Transverse colon (tissue), 4 donors: ENCODE data around the gene KLHL12. TPM values are rescaled to one million over a fixed set of nuclear protein-coding genes. Genes with fewer than 3 reads are reported as not detected.

ENCODE experiments used
- DNase-seq: peaks from one replicate; pipeline ENCODE4 v3.0.0-alpha.2; 2019
- H3K27ac ChIP-seq, 4 donors: fragments of 200-600 bp; sonication (generic); 2 replicates each; pipeline ENCODE4 v1.5.1; 2016 to 2018; ENCODE audit warnings: inconsistent platforms in 4 of 4
- H3K27me3 ChIP-seq: fragments of 200-600 bp; sonication (generic); 2 replicates; pipeline ENCODE4 v1.5.1; 2017; ENCODE audit warnings: inconsistent platforms
- H3K36me3 ChIP-seq, 4 donors: fragments of 200-600 bp; sonication (generic); 2 replicates each; pipeline ENCODE4 v1.5.1; 2017 to 2019; ENCODE audit warnings: inconsistent platforms in 4 of 4
- H3K4me1 ChIP-seq, 4 donors: fragments of 200-600 bp; sonication (generic); 2 replicates each; pipeline ENCODE4 v1.5.1; 2017 to 2020; ENCODE audit warnings: inconsistent platforms in 4 of 4
- H3K4me3 ChIP-seq, 4 donors: fragments of 200-600 bp; sonication (generic); 1 replicate in 1 of 4; 2 replicates in 3 of 4; pipeline versions ENCODE4 v1.5.1 to v1.6.1; 2017 to 2019; ENCODE audit warnings: inconsistent platforms in 4 of 4
- H3K9me3 ChIP-seq, 2 donors: fragments of 200-600 bp; sonication (generic); 2 replicates each; pipeline ENCODE4 v1.5.1; 2017 to 2019; ENCODE audit warnings: inconsistent platforms in 2 of 2
- CTCF ChIP-seq, 5 experiments: fragments of 200-600 bp in 3 of 5; fragments of 450-650 bp in 2 of 5; sonication (generic) in 3 of 5; IDR thresholded peaks; 1 replicate in 2 of 5; 2 replicates in 3 of 5; pipeline ENCODE4 v1.5.1; 2016 to 2017; ENCODE audit warnings: antibody characterized with exemption in 5 of 5, inconsistent platforms in 3 of 5, mild to moderate bottlenecking in 2 of 5, moderate library complexity in 1 of 5
- EP300 ChIP-seq: sonication (generic); formaldehyde crosslinking; IDR thresholded peaks from one replicate; pipeline ENCODE4 v1.6.1; 2017; ENCODE audit warnings: antibody characterized with exemption, low read depth
- POLR2A ChIP-seq: fragments of 450-650 bp; IDR thresholded peaks from one replicate; pipeline ENCODE4 v1.6.1; 2016; ENCODE audit warnings: antibody characterized with exemption, mild to moderate bottlenecking, moderate library complexity
- POLR2AphosphoS5 ChIP-seq, 3 donors: sonication (generic); formaldehyde crosslinking; IDR thresholded peaks; one replicate each; pipeline ENCODE4 v1.6.1; 2016; ENCODE audit warnings: antibody characterized with exemption in 3 of 3
- WGBS, 2 donors: methylation state at CpG; one replicate each; pipeline ENCODE4 v1.1.5; 2018; ENCODE audit warnings: low coverage in 1 of 2; 5-methylcytosine and 5-hydroxymethylcytosine counted together
- in situ Hi-C, 4 donors: fragments of 200-750 bp; cut with MboI; loops; one replicate each; pipeline versions ENCODE4 v1.15.0 to v1.15.1; 2017; ENCODE audit warnings: low sequenced_read_pairs in 3 of 4, low pct_ligation_motif_present in 1 of 4, low pct_unique_long_range_greater_than_20kb in 1 of 4
- intact Hi-C: fragments of 100-400 bp; cut with DNase I; formaldehyde crosslinking; loops from one replicate; pipeline ENCODE4 v1.15.1; 2023; ENCODE audit warnings: low total_unique reads
- total RNA-seq, 4 donors: library from RNA; depleted of rRNA; stranded (reverse); fragments of >200 nt; gene quantifications; one replicate each; pipeline ENCODE4 v1.1.0, GENCODE V29; 2016

Gene KLHL12
- total RNA-seq, 4 donors from 2014 or later, result 10.5 to 26.6 (median 19.4) TPM

- Histone ChIP-seq H3K27ac (peak overlapping the region in 3 of 4 donors; percentile 18 to 29 (median 22)), H3K9me3 (no peaks in the 10 kb centered on the region), H3K27me3 (no peaks in the 10 kb centered on the region), H3K4me3 (no peak overlapping the region), H3K4me1 (peaks cover 5 to 53% (median 22%) of the 10 kb centered on the region in 4 donors), H3K36me3 (peaks cover 0 to 20% (median 4%) of the 10 kb centered on the region in 4 donors)
- intact Hi-C loops, result no loop called here
- in situ Hi-C loops, result no loop called here
- TF ChIP-seq EP300, result no peak
- no peak for TF ChIP-seq CTCF (IDR thresholded peaks at IDR 0.05)
- no peak for TF ChIP-seq POLR2AphosphoS5 (IDR thresholded peaks at IDR 0.05)
- no peak for TF ChIP-seq POLR2A
- DNase-seq, result no peak
Observed at GRCh38 chr1:202953392-202953791, 26.4 kb upstream of the KLHL12 start.

GRCh38 chr1:202952818-202953217 is 25.8 kb upstream of the KLHL12 start:
- H3K4me3 ChIP-seq, result no peak overlapping the region
- H3K9me3 ChIP-seq, result no peaks in the 10 kb centered on the region
- DNase-seq, result peak; percentile 38
- H3K27ac ChIP-seq, result peak overlapping the region in 2 of 4 donors; percentile 4 to 8
- peaks cover 0 to 26% (median 7%) of the 10 kb centered on the region in 4 donors for H3K36me3 ChIP-seq
- no peaks in the 10 kb centered on the region for H3K27me3 ChIP-seq
- 41 to 53% methylated on average over 4 of the region's 4 CpGs for WGBS, 2 donors
- H3K4me1 ChIP-seq, result peaks cover 5 to 53% (median 22%) of the 10 kb centered on the region in 4 donors
- in situ Hi-C loops (no loop called here), intact Hi-C loops (no loop called here)
- no peak for TF ChIP-seq POLR2AphosphoS5 (IDR thresholded peaks at IDR 0.05)
- TF ChIP-seq CTCF (IDR thresholded peaks at IDR 0.05), result no peak
- no peak for TF ChIP-seq EP300
- no peak for TF ChIP-seq POLR2A

- TF ChIP-seq CTCF (IDR thresholded peaks at IDR 0.05) (no peak), POLR2AphosphoS5 (IDR thresholded peaks at IDR 0.05) (no peak)
- intact Hi-C loops, result no loop called here
- Histone ChIP-seq H3K27ac (peak overlapping the region in 2 of 4 donors; percentile 4 to 8), H3K9me3 (no peaks in the 10 kb centered on the region), H3K4me3 (no peak overlapping the region), H3K27me3 (no peaks in the 10 kb centered on the region), H3K36me3 (peaks cover 0 to 33% (median 10%) of the 10 kb centered on the region in 4 donors), H3K4me1 (peaks cover 4 to 49% (median 18%) of the 10 kb centered on the region in 4 donors)
- DNase-seq, result no peak
- in situ Hi-C loops, result no loop called here
- 100% methylated on average over 1 of the region's 1 CpG; no CpG with 5 or more reads in 1 of the 2 donors for WGBS, 2 donors
Observed at GRCh38 chr1:202952099-202952498, 25.1 kb upstream of the KLHL12 start.

GRCh38 chr1:202951437-202951836 is 24.4 kb upstream of the KLHL12 start:
- intact Hi-C loops, result no loop called here
- no peaks in the 10 kb centered on the region for H3K9me3 ChIP-seq
- no peak overlapping the region for H3K4me3 ChIP-seq
- peaks cover 0 to 38% (median 13%) of the 10 kb centered on the region in 4 donors for H3K36me3 ChIP-seq
- no peak for DNase-seq
- in situ Hi-C loops, result no loop called here
- no peaks in the 10 kb centered on the region for H3K27me3 ChIP-seq
- H3K27ac ChIP-seq, result no peak overlapping the region
- WGBS, 2 donors, result 93 to 100% methylated on average over 1 to 2 of the region's 2 CpGs
- TF ChIP-seq EP300 (no peak), POLR2AphosphoS5 (IDR thresholded peaks at IDR 0.05) (no peak), POLR2A (no peak), CTCF (IDR thresholded peaks at IDR 0.05) (no peak)
- H3K4me1 ChIP-seq, result peaks cover 0 to 42% (median 11%) of the 10 kb centered on the region in 4 donors
